Kidney epithelial cell (primary cell): ENCODE data around the gene ARHGAP24. TPM values are rescaled to one million over a fixed set of nuclear protein-coding genes. Genes with fewer than 3 reads are reported as not detected.

Experiments used
- DNase-seq: peaks from one replicate; pipeline ENCODE4 v3.0.0-alpha.2; 2010; ENCODE audit warnings: low read depth
- H3K27me3 ChIP-seq: 2 replicates; pipeline ENCODE4 v1.6.0; 2011; ENCODE audit warnings: low read length; ENCODE audit not compliant: control insufficient read depth, insufficient read depth
- H3K36me3 ChIP-seq: 2 replicates; pipeline ENCODE4 v1.5.1; 2011; ENCODE audit warnings: low read length; ENCODE audit not compliant: control insufficient read depth, insufficient read depth
- H3K4me3 ChIP-seq: 2 replicates; pipeline ENCODE4 v1.5.1; 2011; ENCODE audit warnings: low read depth, mild to moderate bottlenecking, control low read depth, low read length
- CTCF ChIP-seq: IDR thresholded peaks from 2 replicates; pipeline ENCODE4 v1.5.1; 2011; ENCODE audit warnings: mild to moderate bottlenecking, moderate library complexity, low read length, control low read depth, inconsistent platforms; ENCODE audit not compliant: insufficient read depth, poor library complexity, severe bottlenecking
- total RNA-seq: library from RNA; depleted of rRNA; stranded (reverse); fragments of >200 nt; gene quantifications from 2 replicates; pipeline ENCODE4 v1.2.3, GENCODE V29; 2015

Gene ARHGAP24
- total RNA-seq, 1 donor from 2014 or later: 9.6 TPM

- no peaks in the 10 kb centered on the region for H3K36me3 ChIP-seq
- no peak overlapping the region for H3K4me3 ChIP-seq
- DNase-seq: no peak
- no peaks in the 10 kb centered on the region for H3K27me3 ChIP-seq
- TF ChIP-seq CTCF: no peak
Observed at GRCh38 chr4:85688055-85688740, 213.2 kb downstream of the ARHGAP24 start.

- H3K4me3 ChIP-seq: no peak overlapping the region
- no peak for TF ChIP-seq CTCF
Observed at GRCh38 chr4:85696661-85697060, 221.7 kb downstream of the ARHGAP24 start.

GRCh38 chr4:85697854-85698253 is 222.9 kb downstream of the ARHGAP24 start:
- DNase-seq: no peak
- H3K4me3 ChIP-seq: no peak overlapping the region
- H3K36me3 ChIP-seq: no peaks in the 10 kb centered on the region
- no peak for TF ChIP-seq CTCF
- H3K27me3 ChIP-seq: no peaks in the 10 kb centered on the region

More at GRCh38 chr4:85696661-85697060, 221.7 kb downstream of the ARHGAP24 start:
- no peak for DNase-seq
- Histone ChIP-seq H3K27me3 (no peaks in the 10 kb centered on the region), H3K36me3 (no peaks in the 10 kb centered on the region)

- H3K27me3 ChIP-seq: no peaks in the 10 kb centered on the region
- no peak overlapping the region for H3K4me3 ChIP-seq
- no peak for DNase-seq
- no peaks in the 10 kb centered on the region for H3K36me3 ChIP-seq
- no peak for TF ChIP-seq CTCF
Observed at GRCh38 chr4:85700362-85700761, 225.4 kb downstream of the ARHGAP24 start.

- no peak overlapping the region for H3K4me3 ChIP-seq
- H3K27me3 ChIP-seq: no peaks in the 10 kb centered on the region
- no peaks in the 10 kb centered on the region for H3K36me3 ChIP-seq
- no peak for TF ChIP-seq CTCF
- DNase-seq: no peak
Observed at GRCh38 chr4:85701861-85702321, 226.9 kb downstream of the ARHGAP24 start.

GRCh38 chr4:85703096-85703495 is 228.1 kb downstream of the ARHGAP24 start:
- TF ChIP-seq CTCF: no peak
- Histone ChIP-seq H3K36me3 (no peaks in the 10 kb centered on the region), H3K4me3 (no peak overlapping the region), H3K27me3 (no peaks in the 10 kb centered on the region)
- DNase-seq: no peak
